Skeletal muscle satellite cell (primary cell): Measurements from ENCODE around the gene MYO1G.
"Not testable (repeated sequence)": the region's sequence is repeated elsewhere in the genome, so short reads cannot be mapped to it uniquely, and the experiment has no call there.

Experiments used
- H3K27me3 ChIP-seq: 2 replicates; pipeline ENCODE4 v1.7.0; 2013; ENCODE audit warnings: low read length; ENCODE audit not compliant: control insufficient read depth, insufficient read depth
- H3K36me3 ChIP-seq: 2 replicates; pipeline ENCODE4 v1.7.0; 2013; ENCODE audit warnings: mild to moderate bottlenecking, control low read depth, low read length; ENCODE audit not compliant: insufficient read depth
- H3K4me1 ChIP-seq: 2 replicates; pipeline ENCODE4 v1.7.0; 2013; ENCODE audit warnings: low read length; ENCODE audit not compliant: control insufficient read depth, insufficient read depth
- H3K4me2 ChIP-seq: 2 replicates; pipeline ENCODE4 v1.7.0; 2013; ENCODE audit warnings: mild to moderate bottlenecking, low read length
- H3K4me3 ChIP-seq: 2 replicates; pipeline ENCODE4 v1.7.0; 2013; ENCODE audit warnings: low read length
- H3K9ac ChIP-seq: 2 replicates; pipeline ENCODE4 v1.7.0; 2013; ENCODE audit warnings: mild to moderate bottlenecking, low read depth, low read length, moderate library complexity
- H3K9me3 ChIP-seq: replicated peaks from 2 replicates; pipeline ENCODE4 v1.7.0; 2013; ENCODE audit warnings: mild to moderate bottlenecking, control low read depth, low read length

Gene MYO1G

GRCh38 chr7:44995555-44996493, 17.0 kb upstream of the MYO1G start:
- no peak overlapping the region for H3K4me3 ChIP-seq
- H3K36me3 ChIP-seq: no peaks in the 10 kb centered on the region
- H3K4me2 ChIP-seq: no peak overlapping the region
- H3K4me1 ChIP-seq: peaks cover 2% of the 10 kb centered on the region
- H3K9ac ChIP-seq: no peak overlapping the region
- H3K27me3 ChIP-seq: no peaks in the 10 kb centered on the region
- H3K9me3 ChIP-seq: no peaks in the 10 kb centered on the region

GRCh38 chr7:44994877-44995554, 16.2 kb upstream of the MYO1G start:
- Histone ChIP-seq H3K4me3 (no peak overlapping the region), H3K36me3 (no peaks in the 10 kb centered on the region), H3K4me2 (no peak overlapping the region), H3K9ac (no peak overlapping the region), H3K27me3 (no peaks in the 10 kb centered on the region), H3K9me3 (no peaks in the 10 kb centered on the region), H3K4me1 (peaks cover 9% of the 10 kb centered on the region)

GRCh38 chr7:44992004-44992795, 13.4 kb upstream of the MYO1G start:
- H3K27me3 ChIP-seq, H3K36me3 ChIP-seq, H3K9me3 ChIP-seq, H3K9ac ChIP-seq, H3K4me3 ChIP-seq, H3K4me2 ChIP-seq: not testable (repeated sequence)
- H3K4me1 ChIP-seq: peaks cover 11% of the 10 kb centered on the region

GRCh38 chr7:44990109-44991023, 11.6 kb upstream of the MYO1G start:
- Histone ChIP-seq H3K27me3 (no peaks in the 10 kb centered on the region), H3K4me1 (peaks cover 18% of the 10 kb centered on the region), H3K9me3 (no peaks in the 10 kb centered on the region), H3K9ac (peak overlapping the region; percentile 18), H3K4me3 (no peak overlapping the region), H3K4me2 (peak overlapping the region; percentile 37), H3K36me3 (peaks cover 7% of the 10 kb centered on the region)

GRCh38 chr7:44989132-44989531, 10.3 kb upstream of the MYO1G start:
- H3K27me3 ChIP-seq: no peaks in the 10 kb centered on the region
- peaks cover 30% of the 10 kb centered on the region for H3K4me1 ChIP-seq
- H3K9me3 ChIP-seq: no peaks in the 10 kb centered on the region
- no peak overlapping the region for H3K4me3 ChIP-seq
- no peak overlapping the region for H3K9ac ChIP-seq
- peaks cover 20% of the 10 kb centered on the region for H3K36me3 ChIP-seq
- H3K4me2 ChIP-seq: no peak overlapping the region

- Histone ChIP-seq H3K4me1 (peaks cover 33% of the 10 kb centered on the region), H3K4me2 (no peak overlapping the region), H3K9ac (no peak overlapping the region), H3K9me3 (no peaks in the 10 kb centered on the region), H3K4me3 (no peak overlapping the region), H3K36me3 (peaks cover 24% of the 10 kb centered on the region), H3K27me3 (no peaks in the 10 kb centered on the region)
Observed at GRCh38 chr7:44988701-44989100, 9.9 kb upstream of the MYO1G start.

GRCh38 chr7:44987996-44988395, 9.2 kb upstream of the MYO1G start:
- no peaks in the 10 kb centered on the region for H3K9me3 ChIP-seq
- H3K4me2 ChIP-seq: no peak overlapping the region
- peaks cover 31% of the 10 kb centered on the region for H3K36me3 ChIP-seq
- H3K27me3 ChIP-seq: no peaks in the 10 kb centered on the region
- no peak overlapping the region for H3K4me3 ChIP-seq
- peaks cover 33% of the 10 kb centered on the region for H3K4me1 ChIP-seq
- H3K9ac ChIP-seq: no peak overlapping the region

GRCh38 chr7:44987457-44987856, 8.6 kb upstream of the MYO1G start:
- Histone ChIP-seq H3K36me3 (peaks cover 36% of the 10 kb centered on the region), H3K4me1 (peaks cover 33% of the 10 kb centered on the region), H3K4me3 (no peak overlapping the region), H3K4me2 (peak overlapping the region; percentile 99), H3K27me3 (no peaks in the 10 kb centered on the region), H3K9ac (no peak overlapping the region), H3K9me3 (no peaks in the 10 kb centered on the region)

GRCh38 chr7:44986218-44987053, 7.6 kb upstream of the MYO1G start:
- H3K27me3 ChIP-seq: no peaks in the 10 kb centered on the region
- peak overlapping the region; percentile 95 for H3K9ac ChIP-seq
- H3K9me3 ChIP-seq: no peaks in the 10 kb centered on the region
- peaks cover 40% of the 10 kb centered on the region for H3K36me3 ChIP-seq
- peak overlapping the region; percentile 99 for H3K4me2 ChIP-seq
- H3K4me3 ChIP-seq: peak overlapping the region; percentile 89
- H3K4me1 ChIP-seq: peaks cover 33% of the 10 kb centered on the region

GRCh38 chr7:44985900-44986217, 7.0 kb upstream of the MYO1G start:
- Histone ChIP-seq H3K9me3 (no peaks in the 10 kb centered on the region), H3K4me1 (peaks cover 35% of the 10 kb centered on the region), H3K4me2 (peak overlapping the region; percentile 99), H3K27me3 (no peaks in the 10 kb centered on the region), H3K4me3 (peak overlapping the region; percentile 89), H3K9ac (peak overlapping the region; percentile 95), H3K36me3 (peaks cover 40% of the 10 kb centered on the region)
